ENCODE data around the gene KCNA5. TPM values are rescaled to one million over a fixed set of nuclear protein-coding genes. Genes with fewer than 3 reads are reported as not detected.

Gene KCNA5
- polyA plus RNA-seq, 3 donors, result not detected

- no peaks in the 10 kb centered on the region for H3K4me1 Mint-ChIP-seq
- no peak overlapping the region for H3K27ac Mint-ChIP-seq
- peaks cover 5 to 10% (median 5%) of the 10 kb centered on the region in 3 donors for H3K27me3 Mint-ChIP-seq (ENCODE audit: low read depth in 3 of 3)
Observed at GRCh38 chr12:5076761-5077160, 33.1 kb downstream of the KCNA5 start.

GRCh38 chr12:5078423-5078822 is 34.7 kb downstream of the KCNA5 start:
- H3K9ac ChIP-seq (ENCODE audit: insufficient read depth, low read length, poor library complexity, severe bottlenecking), result no peak overlapping the region
- H3K9me3 Mint-ChIP-seq, result no peaks in the 10 kb centered on the region
- no peak overlapping the region for H2AFZ ChIP-seq (ENCODE audit: insufficient read depth, low read depth, low read length, poor library complexity, severe bottlenecking)
- no peaks in the 10 kb centered on the region for H3K79me2 ChIP-seq (ENCODE audit: insufficient read depth, low read length)
- H3K9me3 ChIP-seq (replicated peaks in 1 of 2; ENCODE audit: control insufficient read depth in 1 of 2, insufficient read depth in 1 of 2, low read length in 2 of 2), result no peaks in the 10 kb centered on the region
- no peaks in the 10 kb centered on the region for H3K4me1 Mint-ChIP-seq
- intact Hi-C loops (cut with micrococcal nuclease), result no loop called here
- no peaks in the 10 kb centered on the region for H3K27me3 ChIP-seq (ENCODE audit: control insufficient read depth in 2 of 2, insufficient read depth in 2 of 2, low read length in 2 of 2)
- H3K27ac Mint-ChIP-seq, result no peak overlapping the region
- H3K27ac ChIP-seq (ENCODE audit: low read depth in 1 of 2, low read length in 2 of 2), result no peak overlapping the region
- H3K4me3 Mint-ChIP-seq, result no peak overlapping the region
- H3K27me3 Mint-ChIP-seq (ENCODE audit: low read depth in 3 of 3), result peaks cover 5 to 8% (median 6%) of the 10 kb centered on the region in 3 donors
- H3K36me3 ChIP-seq (replicated peaks in 1 of 2; ENCODE audit: control insufficient read depth in 1 of 2, insufficient read depth in 2 of 2, low read length in 2 of 2), result no peaks in the 10 kb centered on the region
- H3K4me2 ChIP-seq (replicated peaks; ENCODE audit: extremely low read depth, low read length, poor library complexity, severe bottlenecking), result no peak overlapping the region
- 90% methylated on average over 2 of the region's 4 CpGs for WGBS (ENCODE audit: insufficient coverage)
- H3K4me1 ChIP-seq (ENCODE audit: control insufficient read depth in 1 of 2, insufficient read depth in 2 of 2, low read length in 2 of 2), result no peaks in the 10 kb centered on the region
- no peaks in the 10 kb centered on the region for H4K20me1 ChIP-seq (ENCODE audit: insufficient read depth, low read length)
- no peak for DNase-seq
- TF ChIP-seq CTCF (IDR thresholded peaks at IDR 0.05), result no peak
- no peaks in the 10 kb centered on the region for H3K36me3 Mint-ChIP-seq
- H3K4me3 ChIP-seq (replicated peaks in 1 of 3; ENCODE audit: low read depth in 2 of 3, low read length in 3 of 3), result no peak overlapping the region

More at GRCh38 chr12:5076761-5077160, 33.1 kb downstream of the KCNA5 start:
- H2AFZ ChIP-seq (ENCODE audit: insufficient read depth, low read depth, low read length, poor library complexity, severe bottlenecking), result no peak overlapping the region
- Mint-ChIP-seq H3K4me3 (no peak overlapping the region), H3K36me3 (no peaks in the 10 kb centered on the region), H3K9me3 (peaks cover 0 to 3% (median 0%) of the 10 kb centered on the region in 7 donors)
- no peaks in the 10 kb centered on the region for H3K4me1 ChIP-seq (ENCODE audit: control insufficient read depth in 1 of 2, insufficient read depth in 2 of 2, low read length in 2 of 2)
- 98% methylated on average over 4 of the region's 4 CpGs for WGBS (ENCODE audit: insufficient coverage)
- no peaks in the 10 kb centered on the region for H3K79me2 ChIP-seq (ENCODE audit: insufficient read depth, low read length)
- intact Hi-C loops (cut with micrococcal nuclease), result no loop called here
- no peak overlapping the region for H3K4me2 ChIP-seq (replicated peaks; ENCODE audit: extremely low read depth, low read length, poor library complexity, severe bottlenecking)
- H3K27me3 ChIP-seq (ENCODE audit: control insufficient read depth in 2 of 2, insufficient read depth in 2 of 2, low read length in 2 of 2), result no peaks in the 10 kb centered on the region
- H3K4me3 ChIP-seq (replicated peaks in 1 of 3; ENCODE audit: low read depth in 2 of 3, low read length in 3 of 3), result no peak overlapping the region
- no peak for TF ChIP-seq CTCF (IDR thresholded peaks at IDR 0.05)
- no peaks in the 10 kb centered on the region for H4K20me1 ChIP-seq (ENCODE audit: insufficient read depth, low read length)
- H3K9ac ChIP-seq (ENCODE audit: insufficient read depth, low read length, poor library complexity, severe bottlenecking), result no peak overlapping the region
- DNase-seq, result no peak
- no peak overlapping the region for H3K27ac ChIP-seq (ENCODE audit: low read depth in 1 of 2, low read length in 2 of 2)
- no peaks in the 10 kb centered on the region for H3K9me3 ChIP-seq (replicated peaks in 1 of 2; ENCODE audit: control insufficient read depth in 1 of 2, insufficient read depth in 1 of 2, low read length in 2 of 2)
- H3K36me3 ChIP-seq (replicated peaks in 1 of 2; ENCODE audit: control insufficient read depth in 1 of 2, insufficient read depth in 2 of 2, low read length in 2 of 2), result no peaks in the 10 kb centered on the region

All from CD14-positive monocyte (primary cell).